HG03039 (cell line): ENCODE measurements around the gene KCNN1.
"Not testable (repeated sequence)": the region's sequence is repeated elsewhere in the genome, so short reads cannot be mapped to it uniquely, and the experiment has no call there.

Experiments used
- ATAC-seq: cut with Tn5 transposase; IDR thresholded peaks from one replicate; pipeline ENCODE4 v1.9.1; 2021; ENCODE audit warnings: mild to moderate bottlenecking, moderate library complexity; ENCODE audit not compliant: unreplicated experiment

The KCNN1 gene

DNA sequence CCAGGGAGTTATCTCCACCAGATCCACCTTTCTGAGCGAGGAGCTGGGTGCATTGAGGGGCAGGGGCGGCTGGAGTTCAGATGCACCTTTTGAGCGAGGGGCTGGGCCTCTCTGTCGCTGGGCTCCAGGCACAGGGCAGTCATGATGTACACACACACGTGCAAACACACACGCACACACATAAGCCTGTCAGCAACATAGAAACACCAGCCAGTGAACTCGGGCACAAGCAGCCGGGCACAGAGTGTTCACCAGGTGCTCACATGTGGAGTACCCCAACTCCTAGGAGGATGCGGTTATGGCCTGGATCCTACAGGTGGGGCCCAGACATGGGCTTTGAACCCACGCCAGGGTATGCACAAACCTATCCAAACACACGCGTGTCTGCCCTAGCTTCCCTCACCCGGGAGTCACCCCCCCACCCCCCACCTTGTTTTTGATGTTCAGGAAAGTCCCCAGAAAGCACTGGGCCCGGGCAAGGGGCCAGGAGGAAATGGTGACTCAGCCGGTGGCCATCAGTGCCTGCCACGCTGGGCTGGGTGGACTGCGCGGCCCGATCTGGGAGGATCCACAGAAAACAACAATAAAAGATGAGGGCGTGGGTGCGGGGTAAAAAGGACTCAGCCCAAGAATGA lies 54.3 kb downstream of the KCNN1 start:
- ATAC-seq: no peak

DNA sequence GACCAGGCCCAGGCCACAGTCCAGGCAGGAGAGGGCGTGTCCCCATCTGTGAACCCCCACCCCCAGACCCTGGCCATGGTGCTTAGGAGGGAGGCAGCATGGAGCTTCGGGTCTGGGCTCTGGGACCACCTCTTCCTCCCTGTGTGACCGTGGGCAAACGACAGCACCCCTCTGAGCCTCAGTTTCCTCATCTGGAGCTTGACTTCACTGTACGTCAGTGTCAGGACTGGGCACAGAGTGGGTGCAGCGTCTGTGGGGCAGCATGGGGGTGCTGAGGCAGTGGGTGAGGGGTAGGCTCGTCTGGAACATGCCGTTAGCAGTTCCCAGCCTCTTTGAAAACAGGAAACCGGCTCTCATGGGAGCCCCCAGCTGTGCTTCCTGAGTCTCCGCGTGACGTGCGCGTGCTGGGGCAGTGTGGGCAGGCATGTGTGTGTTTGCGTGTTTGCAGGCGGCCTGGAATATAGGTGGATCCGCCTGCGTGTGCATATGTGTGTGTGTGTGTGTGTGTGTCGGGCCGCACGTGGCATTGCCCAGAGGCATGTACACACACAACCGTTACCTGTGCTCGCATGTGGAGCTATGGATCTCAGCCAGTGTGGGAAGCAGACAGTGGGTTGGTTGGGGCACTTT lies 56.8 kb downstream of the KCNN1 start:
- ATAC-seq: no peak

DNA sequence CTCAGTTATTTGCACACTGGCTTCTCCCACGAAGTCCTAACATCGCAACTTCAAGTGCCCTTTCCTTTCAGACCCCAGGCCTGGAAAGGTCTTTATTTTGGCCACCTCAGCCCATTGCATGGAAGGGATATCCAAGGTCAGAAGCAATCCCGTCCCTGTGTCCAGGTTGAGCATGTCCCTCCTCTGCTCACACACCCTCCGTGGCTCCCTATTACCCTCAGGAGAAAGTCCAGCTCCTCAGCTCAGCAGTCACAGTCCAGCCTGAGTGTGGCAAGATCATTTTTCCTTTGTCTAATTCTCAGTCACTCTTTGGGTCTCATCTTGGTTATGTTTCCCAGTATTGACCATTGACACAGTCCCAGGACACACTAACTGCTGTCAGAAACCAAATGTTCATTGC lies 60.2 kb downstream of the KCNN1 start:
- ATAC-seq: no peak

DNA sequence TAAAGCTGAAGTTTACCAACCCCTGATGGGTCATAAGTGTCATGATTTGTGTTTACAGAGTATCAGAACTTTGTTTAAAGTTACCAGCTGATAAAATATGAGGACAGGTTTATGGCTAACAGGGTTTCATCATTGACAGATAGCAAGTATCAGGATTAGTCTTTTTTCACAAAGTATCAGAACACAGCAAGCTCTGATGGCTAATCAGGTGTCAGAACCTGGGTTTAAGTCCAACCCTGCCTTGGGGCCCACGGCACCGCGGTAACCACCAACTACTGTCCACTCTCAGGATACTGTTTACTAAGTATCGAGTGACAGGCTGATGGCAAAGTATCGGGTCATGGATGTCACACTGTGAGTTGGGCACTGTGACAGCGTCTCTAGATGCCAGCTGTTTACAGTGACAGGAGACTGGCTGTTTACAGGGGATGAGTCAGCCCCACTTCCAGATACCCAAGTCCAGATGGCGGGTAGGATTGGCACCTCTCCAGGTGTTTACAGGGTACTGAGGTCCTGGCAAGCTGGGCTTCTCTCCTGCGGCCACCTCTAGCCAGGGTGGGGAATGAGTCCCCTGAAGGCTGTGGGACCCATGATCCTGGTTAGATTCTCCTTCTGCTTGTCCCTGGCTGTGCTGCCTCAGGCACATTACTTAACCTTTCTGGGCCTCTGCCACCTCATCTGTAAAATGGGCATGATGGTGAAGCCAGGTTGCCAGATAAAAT lies 62.9 kb downstream of the KCNN1 start:
- no peak for ATAC-seq

DNA sequence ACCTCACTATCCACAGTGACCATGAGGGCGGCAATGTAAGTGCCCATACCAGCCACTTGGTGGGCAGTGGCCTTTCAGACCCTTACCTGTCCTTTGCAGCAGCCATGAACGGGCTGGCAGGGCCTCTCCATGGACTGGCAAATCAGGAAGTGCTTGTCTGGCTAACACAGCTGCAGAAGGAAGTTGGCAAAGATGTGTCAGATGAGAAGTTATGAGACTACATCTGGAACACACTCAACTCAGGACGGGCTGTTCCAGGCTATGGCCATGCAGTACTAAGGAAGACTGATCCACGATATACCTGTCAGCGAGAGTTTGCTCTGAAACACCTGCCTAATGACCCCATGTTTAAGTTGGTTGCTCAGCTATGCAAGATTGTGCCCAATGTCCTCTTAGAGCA lies 64.5 kb downstream of the KCNN1 start:
- not testable (repeated sequence) for ATAC-seq

DNA sequence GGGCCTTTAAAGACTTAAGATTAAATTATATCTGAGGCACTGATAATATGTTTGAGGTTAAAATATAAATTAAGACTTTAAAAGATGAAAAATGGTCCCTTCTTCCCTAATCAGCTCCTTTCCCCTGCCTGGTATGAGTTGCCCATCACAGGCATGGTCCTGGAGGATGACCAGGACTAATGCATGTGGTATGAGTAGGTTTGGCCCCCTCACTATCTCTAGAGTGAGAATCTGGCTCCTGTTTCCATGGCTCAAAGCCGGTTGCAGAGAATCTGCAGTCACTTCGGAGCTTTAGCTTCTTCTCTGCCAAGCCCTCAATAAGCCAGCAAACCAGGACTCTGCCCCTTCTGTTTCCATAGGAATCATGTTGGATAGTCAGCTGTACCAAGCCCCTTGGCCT lies 65.2 kb downstream of the KCNN1 start:
- not testable (repeated sequence) for ATAC-seq

DNA sequence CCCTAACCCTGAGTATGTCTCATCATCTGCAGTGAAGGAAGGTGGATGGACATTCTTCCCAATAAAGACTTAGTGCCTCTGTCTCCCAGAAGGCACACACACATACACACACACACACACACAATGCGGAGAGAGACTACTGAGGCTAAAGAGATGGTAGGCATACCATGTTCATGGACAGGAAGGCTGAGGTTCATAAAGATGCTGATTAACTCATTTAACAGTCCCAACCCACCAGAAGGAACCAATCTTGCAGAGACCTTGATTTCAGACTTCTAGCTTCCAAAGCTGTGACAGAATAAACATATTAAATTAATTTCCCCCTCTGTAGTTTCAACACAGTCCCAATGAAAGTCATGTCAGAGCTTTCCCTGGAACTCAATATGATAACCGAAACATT lies 74.1 kb downstream of the KCNN1 start:
- ATAC-seq: no peak

DNA sequence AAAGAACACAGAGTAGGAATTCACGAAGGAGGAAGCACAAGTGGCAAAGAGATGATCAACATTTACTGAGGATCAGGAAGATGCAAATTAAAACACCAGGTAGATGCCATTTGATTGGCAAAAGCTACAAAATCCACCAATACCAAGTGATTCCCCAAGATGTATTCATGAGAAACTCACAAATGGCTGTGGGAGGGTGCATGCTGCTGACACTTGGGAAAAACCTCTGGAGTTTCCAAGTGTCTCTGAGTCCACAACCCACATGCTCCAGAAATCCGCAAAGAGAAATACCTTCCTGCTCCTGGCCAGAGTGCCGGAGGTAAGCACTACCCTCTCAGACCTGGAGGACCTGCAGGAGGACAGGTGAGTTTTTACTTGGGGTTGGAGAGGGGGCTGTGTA lies 76.8 kb downstream of the KCNN1 start:
- no peak for ATAC-seq

DNA sequence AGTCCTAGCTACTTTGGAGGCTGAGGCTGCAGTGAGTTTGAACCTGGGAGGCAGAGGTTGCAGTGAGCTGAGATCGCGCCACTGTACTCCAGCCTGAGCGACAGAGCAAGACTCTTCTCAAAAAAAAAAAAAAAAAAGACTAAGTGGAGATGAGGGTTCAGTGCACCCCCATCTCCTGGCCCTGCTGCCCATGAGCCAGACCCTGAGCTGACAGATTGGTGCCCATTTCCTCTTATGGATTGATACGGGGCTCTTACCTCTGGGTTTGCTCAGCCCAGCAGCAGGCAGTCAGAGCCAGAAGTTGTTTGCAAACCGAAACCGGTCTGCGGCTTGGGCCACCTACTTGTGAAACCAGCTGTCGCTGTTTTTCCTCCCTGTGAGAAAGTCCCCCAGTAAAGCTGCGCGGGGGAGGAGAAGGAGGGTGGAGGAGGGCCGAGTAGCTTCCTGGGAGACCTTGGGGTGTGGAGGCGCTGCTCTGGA lies 78.0 kb downstream of the KCNN1 start:
- ATAC-seq: peak; percentile 79

DNA sequence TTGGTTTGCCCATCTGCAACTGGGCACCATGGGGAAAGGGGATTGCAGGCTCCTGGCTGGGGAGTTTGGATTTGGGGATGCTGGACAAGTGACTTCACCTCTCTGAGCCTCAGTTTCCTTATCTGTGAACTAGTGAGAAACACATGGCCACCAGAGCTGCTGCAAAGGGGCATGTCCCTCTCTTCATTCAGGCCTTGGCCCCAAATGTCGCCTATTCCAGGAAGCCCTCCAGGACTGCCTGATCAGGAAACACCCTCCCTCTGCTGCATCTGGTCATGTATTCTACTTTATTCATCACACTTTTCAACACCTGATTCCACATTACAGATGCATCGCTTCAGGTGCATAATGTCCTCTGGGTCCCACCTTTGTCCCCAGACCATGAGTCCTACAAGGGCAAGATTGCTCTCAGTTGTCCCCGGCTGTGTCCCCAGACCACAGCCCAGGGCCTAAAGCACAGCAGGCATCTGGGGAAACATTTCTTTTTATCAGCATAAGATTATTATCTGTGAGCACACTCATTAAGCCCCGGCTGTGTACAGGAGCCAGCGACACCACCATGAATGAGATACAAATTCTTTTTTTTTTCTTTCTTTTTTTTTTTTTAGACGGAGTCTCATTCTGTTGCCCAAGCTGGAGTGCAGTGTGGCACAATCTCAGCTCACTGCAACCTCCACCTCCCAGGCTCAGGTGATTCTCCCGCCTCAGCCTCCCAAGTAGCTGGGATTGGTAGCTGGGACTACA lies 78.6 kb downstream of the KCNN1 start:
- no peak for ATAC-seq

DNA sequence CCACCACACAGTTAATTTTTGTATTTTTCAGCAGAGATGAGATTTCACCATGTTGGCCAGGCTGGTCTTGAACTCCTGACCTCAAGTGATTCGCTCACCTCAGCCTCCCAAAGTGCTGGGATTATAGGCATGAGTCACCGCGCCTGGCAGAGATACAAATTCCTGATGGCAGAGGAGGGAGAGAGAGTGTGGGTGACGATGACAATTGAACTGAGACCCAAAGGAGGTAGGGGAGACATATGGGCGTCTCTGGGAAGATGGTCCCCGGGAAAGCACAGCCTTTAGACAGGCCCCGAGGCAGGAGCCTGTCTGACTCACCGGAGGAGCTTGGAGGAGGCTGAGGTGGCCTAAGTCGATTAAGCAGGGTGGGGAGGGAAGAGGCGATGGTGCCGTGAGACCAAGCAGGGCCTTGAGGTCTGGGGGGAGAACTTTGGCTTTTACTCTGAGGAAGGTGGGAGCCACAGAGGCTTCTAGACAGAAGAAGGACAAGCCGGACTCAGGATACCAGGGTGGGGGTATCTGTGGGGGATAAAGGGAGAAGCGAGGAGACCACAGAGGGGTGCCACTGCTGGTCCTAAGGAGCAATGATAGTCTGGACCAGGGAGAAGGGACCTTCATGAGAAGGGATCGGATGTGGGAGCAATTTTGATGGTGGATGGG lies 79.3 kb downstream of the KCNN1 start:
- no peak for ATAC-seq

DNA sequence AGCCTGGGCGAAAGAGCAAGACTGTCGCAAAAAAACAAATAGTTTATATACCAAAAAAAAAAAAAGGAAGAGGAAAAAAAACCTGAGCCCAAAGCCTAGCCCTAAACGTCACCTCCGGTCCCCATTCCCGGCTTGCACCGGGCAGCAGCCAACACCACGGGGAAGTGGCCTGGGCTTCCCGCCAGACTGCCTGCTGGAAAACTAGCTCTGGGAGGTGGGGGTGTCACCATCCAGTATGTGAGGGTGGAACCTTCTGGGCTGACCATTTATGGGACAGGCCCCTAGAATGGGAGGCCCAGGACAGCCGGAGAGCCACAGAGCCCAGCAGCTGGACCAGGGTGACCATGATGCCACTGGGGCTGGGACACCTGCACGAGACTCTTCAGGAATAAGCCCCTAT lies 82.5 kb downstream of the KCNN1 start:
- ATAC-seq: no peak
